ENCODE results near the gene SMAD6. TPM values are rescaled to one million over a fixed set of nuclear protein-coding genes. Genes with fewer than 3 reads are reported as not detected.
A peak's percentile ranks its signal among the peaks of the same experiment; 100 is the strongest.

SMAD6 gene
- total and polyA plus RNA-seq, 9 of the 15 experiments (the other 6 are each of a cell fraction or from before 2014, with no cell fraction given) = 0.10 to 15.5 (median 3.7) TPM

- TF ChIP-seq ZNF318 (IDR thresholded peaks at IDR 0.05; ENCODE audit: borderline replicate concordance in 1 of 2, low read depth in 1 of 2) (0 out of 4 replicates have a peak, but pooled peaks of 1 of the 2 experiments have one; percentile 49), ZNF707 (CRISPR knock-in tag; conservative IDR thresholded peaks at IDR 0.05) (no peak), ZNF766 (CRISPR knock-in tag; conservative IDR thresholded peaks at IDR 0.05) (peak; percentile 72), NBN (IDR thresholded peaks at IDR 0.05; ENCODE audit: low read depth) (peak; percentile 53; the same call in 1 of the 2 replicates), ARID1B (IDR thresholded peaks at IDR 0.05) (peak; percentile 95), TBP (optimal IDR thresholded peaks at IDR 0.05; ENCODE audit: low read depth, low read length) (peak; percentile 40), IRF9 (tag; IDR thresholded peaks at IDR 0.05) (no peak), FOXK2 (conservative IDR thresholded peaks at IDR 0.05 in 1 of 2, IDR thresholded peaks at IDR 0.05 in 1 of 2; ENCODE audit: low read depth in 2 of 2) (peak in 1 of 2 experiments; percentile 74; a peak in 2 of 4 replicates), ZBTB2 (IDR thresholded peaks at IDR 0.05) (peak; percentile 80), ELK1 (CRISPR knock-in tag; IDR thresholded peaks at IDR 0.05) (no peak)
Observed at GRCh38 chr15:66803182-66803729, 101.2 kb downstream of the SMAD6 start (continued).

Measured in K562 (cell line).